ENCODE data around the gene SMARCD3.

- TF ChIP-seq CTCF (conservative IDR thresholded peaks at IDR 0.05 in 1 of 2, IDR thresholded peaks at IDR 0.05 in 1 of 2; ENCODE audit: low read depth in 1 of 2, low read length in 2 of 2) (no peak), EZH2 (IDR thresholded peaks at IDR 0.05; ENCODE audit: low read length, missing control alignments) (no peak)
Measured at GRCh38 chr7:151195616-151196450, 52.7 kb downstream of the SMARCD3 start.
